HepG2 (cell line): ENCODE results near the gene DTYMK. TPM values are rescaled to one million over a fixed set of nuclear protein-coding genes. Genes with fewer than 3 reads are reported as not detected.

Source experiments
- ARNT2 ChIP-seq: sonication (generic); formaldehyde crosslinking; IDR thresholded peaks from 2 replicates; pipeline ENCODE4 v1.8.0; 2022; ENCODE audit warnings: mild to moderate bottlenecking, low read depth, missing genetic modification reagents, moderate library complexity
- ETV6 ChIP-seq: sonication (generic); formaldehyde crosslinking; conservative IDR thresholded peaks from 2 replicates; pipeline ENCODE4 v1.4.0; 2020; ENCODE audit warnings: missing genetic modification reagents
- GLI4 ChIP-seq: sonication (generic); formaldehyde crosslinking; IDR thresholded peaks from 2 replicates; pipeline ENCODE4 v1.5.1; 2020; ENCODE audit warnings: missing genetic modification reagents, mild to moderate bottlenecking, moderate library complexity, borderline replicate concordance
- IKZF4 ChIP-seq: sonication (generic); formaldehyde crosslinking; IDR thresholded peaks from 2 replicates; pipeline ENCODE4 v1.5.1; 2020; ENCODE audit warnings: borderline replicate concordance, mild to moderate bottlenecking, low read depth, missing genetic modification reagents; ENCODE audit errors: not compliant biosample characterization
- MIXL1 ChIP-seq: IDR thresholded peaks from 2 replicates; pipeline ENCODE4 v1.6.1; 2016
- NCOA2 ChIP-seq: sonication (generic); formaldehyde crosslinking; IDR thresholded peaks from 2 replicates; pipeline ENCODE4 v1.8.0; 2022; ENCODE audit warnings: inconsistent platforms
- POLR2AphosphoS2 ChIP-seq: IDR thresholded peaks from 2 replicates; pipeline ENCODE4 v1.6.1; 2011; ENCODE audit warnings: low read depth, low read length, improper control_type of control experiment
- SIN3B ChIP-seq: fragments of 150-350 bp; IDR thresholded peaks from 2 replicates; pipeline ENCODE4 v1.6.1; 2014; ENCODE audit warnings: low read length
- TRIM24 ChIP-seq: sonication (generic); formaldehyde crosslinking; IDR thresholded peaks from 2 replicates; pipeline ENCODE4 v1.8.0; 2022; ENCODE audit warnings: mild to moderate bottlenecking, missing genetic modification reagents
- ZFYVE20 ChIP-seq: sonication (generic); formaldehyde crosslinking; IDR thresholded peaks from 2 replicates; pipeline ENCODE4 v1.8.0; 2023; ENCODE audit warnings: low read depth, mild to moderate bottlenecking, moderate library complexity, missing genetic modification reagents, borderline replicate concordance
- ZNF3 ChIP-seq: IDR thresholded peaks from 2 replicates; pipeline ENCODE4 v1.7.0; 2017; ENCODE audit warnings: inconsistent platforms
- ZNF331 ChIP-seq: sonication (generic); formaldehyde crosslinking; IDR thresholded peaks from 2 replicates; pipeline ENCODE4 v1.4.0; 2020; ENCODE audit warnings: missing genetic modification reagents
- ZNF772 ChIP-seq: sonication (generic); formaldehyde crosslinking; IDR thresholded peaks from 2 replicates; pipeline ENCODE4 v1.5.0; 2020; ENCODE audit warnings: mild to moderate bottlenecking, missing genetic modification reagents
- polyA plus RNA-seq, 8 experiments: library from polyadenylated mRNA; depleted of rRNA in 3 of 8; stranded (reverse) in 7 of 8; unstranded in 1 of 8; fragments of >200 nt; fragmentation: Illumina TruSeq in 4 of 8; extraction: Trizol in 4 of 8; gene quantifications; 2 replicates each; pipeline versions ENCODE4 v1.2.1 to v1.2.3, GENCODE V29; 2011 to 2016; ENCODE audit warnings: low read depth in 4 of 8, missing spikeins in 1 of 8, mixed read lengths in 1 of 8; ENCODE audit not compliant: insufficient read depth in 1 of 8
- total RNA-seq, 5 experiments: library from RNA; depleted of rRNA; stranded (reverse); fragments of >200 nt; fragmentation: Illumina TruSeq; extraction: Trizol; gene quantifications; 2 replicates each; pipeline ENCODE4 v1.2.3, GENCODE V29; 2016; ENCODE audit warnings: low read depth in 1 of 5
- TF ChIP-seq, protein P1 (sequence below): sonication (generic); formaldehyde crosslinking; IDR thresholded peaks from 2 replicates; pipeline ENCODE4 v1.5.0; 2020; ENCODE audit warnings: mild to moderate bottlenecking, missing genetic modification reagents, borderline replicate concordance
- TF ChIP-seq, protein P2 (sequence below): sonication (generic); formaldehyde crosslinking; IDR thresholded peaks from 2 replicates; pipeline ENCODE4 v1.8.0; 2022; ENCODE audit warnings: mild to moderate bottlenecking, missing genetic modification reagents, moderate library complexity
- TF ChIP-seq, protein P3 (sequence below): sonication (generic); formaldehyde crosslinking; IDR thresholded peaks from 2 replicates; pipeline ENCODE4 v1.4.0; 2020; ENCODE audit warnings: missing genetic modification reagents
- TF ChIP-seq, protein P4 (sequence below): sonication (generic); formaldehyde crosslinking; IDR thresholded peaks from 2 replicates; pipeline ENCODE4 v1.4.0; 2020; ENCODE audit warnings: mild to moderate bottlenecking, missing genetic modification reagents
- TF ChIP-seq, protein P5 (sequence below): IDR thresholded peaks from 2 replicates; pipeline ENCODE4 v1.6.1; 2018; ENCODE audit warnings: missing genetic modification reagents, mild to moderate bottlenecking, missing compliant biosample characterization

Gene DTYMK
- total and polyA plus RNA-seq, 2 of the 13 experiments (the other 11 are each of a cell fraction or from before 2014, with no cell fraction given), result 57.5 to 134 TPM

GRCh38 chr2:241659150-241659739 is 27.4 kb downstream of the DTYMK start (continued):
- TF ChIP-seq, protein P1, sequence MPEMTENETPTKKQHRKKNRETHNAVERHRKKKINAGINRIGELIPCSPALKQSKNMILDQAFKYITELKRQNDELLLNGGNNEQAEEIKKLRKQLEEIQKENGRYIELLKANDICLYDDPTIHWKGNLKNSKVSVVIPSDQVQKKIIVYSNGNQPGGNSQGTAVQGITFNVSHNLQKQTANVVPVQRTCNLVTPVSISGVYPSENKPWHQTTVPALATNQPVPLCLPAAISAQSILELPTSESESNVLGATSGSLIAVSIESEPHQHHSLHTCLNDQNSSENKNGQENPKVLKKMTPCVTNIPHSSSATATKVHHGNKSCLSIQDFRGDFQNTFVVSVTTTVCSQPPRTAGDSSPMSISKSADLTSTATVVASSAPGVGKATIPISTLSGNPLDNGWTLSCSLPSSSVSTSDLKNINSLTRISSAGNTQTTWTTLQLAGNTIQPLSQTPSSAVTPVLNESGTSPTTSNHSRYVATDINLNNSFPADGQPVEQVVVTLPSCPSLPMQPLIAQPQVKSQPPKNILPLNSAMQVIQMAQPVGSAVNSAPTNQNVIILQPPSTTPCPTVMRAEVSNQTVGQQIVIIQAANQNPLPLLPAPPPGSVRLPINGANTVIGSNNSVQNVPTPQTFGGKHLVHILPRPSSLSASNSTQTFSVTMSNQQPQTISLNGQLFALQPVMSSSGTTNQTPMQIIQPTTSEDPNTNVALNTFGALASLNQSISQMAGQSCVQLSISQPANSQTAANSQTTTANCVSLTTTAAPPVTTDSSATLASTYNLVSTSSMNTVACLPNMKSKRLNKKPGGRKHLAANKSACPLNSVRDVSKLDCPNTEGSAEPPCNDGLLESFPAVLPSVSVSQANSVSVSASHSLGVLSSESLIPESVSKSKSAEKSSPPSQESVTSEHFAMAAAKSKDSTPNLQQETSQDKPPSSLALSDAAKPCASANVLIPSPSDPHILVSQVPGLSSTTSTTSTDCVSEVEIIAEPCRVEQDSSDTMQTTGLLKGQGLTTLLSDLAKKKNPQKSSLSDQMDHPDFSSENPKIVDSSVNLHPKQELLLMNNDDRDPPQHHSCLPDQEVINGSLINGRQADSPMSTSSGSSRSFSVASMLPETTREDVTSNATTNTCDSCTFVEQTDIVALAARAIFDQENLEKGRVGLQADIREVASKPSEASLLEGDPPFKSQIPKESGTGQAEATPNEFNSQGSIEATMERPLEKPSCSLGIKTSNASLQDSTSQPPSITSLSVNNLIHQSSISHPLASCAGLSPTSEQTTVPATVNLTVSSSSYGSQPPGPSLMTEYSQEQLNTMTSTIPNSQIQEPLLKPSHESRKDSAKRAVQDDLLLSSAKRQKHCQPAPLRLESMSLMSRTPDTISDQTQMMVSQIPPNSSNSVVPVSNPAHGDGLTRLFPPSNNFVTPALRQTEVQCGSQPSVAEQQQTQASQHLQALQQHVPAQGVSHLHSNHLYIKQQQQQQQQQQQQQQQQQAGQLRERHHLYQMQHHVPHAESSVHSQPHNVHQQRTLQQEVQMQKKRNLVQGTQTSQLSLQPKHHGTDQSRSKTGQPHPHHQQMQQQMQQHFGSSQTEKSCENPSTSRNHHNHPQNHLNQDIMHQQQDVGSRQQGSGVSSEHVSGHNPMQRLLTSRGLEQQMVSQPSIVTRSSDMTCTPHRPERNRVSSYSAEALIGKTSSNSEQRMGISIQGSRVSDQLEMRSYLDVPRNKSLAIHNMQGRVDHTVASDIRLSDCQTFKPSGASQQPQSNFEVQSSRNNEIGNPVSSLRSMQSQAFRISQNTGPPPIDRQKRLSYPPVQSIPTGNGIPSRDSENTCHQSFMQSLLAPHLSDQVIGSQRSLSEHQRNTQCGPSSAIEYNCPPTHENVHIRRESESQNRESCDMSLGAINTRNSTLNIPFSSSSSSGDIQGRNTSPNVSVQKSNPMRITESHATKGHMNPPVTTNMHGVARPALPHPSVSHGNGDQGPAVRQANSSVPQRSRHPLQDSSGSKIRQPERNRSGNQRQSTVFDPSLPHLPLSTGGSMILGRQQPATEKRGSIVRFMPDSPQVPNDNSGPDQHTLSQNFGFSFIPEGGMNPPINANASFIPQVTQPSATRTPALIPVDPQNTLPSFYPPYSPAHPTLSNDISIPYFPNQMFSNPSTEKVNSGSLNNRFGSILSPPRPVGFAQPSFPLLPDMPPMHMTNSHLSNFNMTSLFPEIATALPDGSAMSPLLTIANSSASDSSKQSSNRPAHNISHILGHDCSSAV (CRISPR knock-in tag), result no peak
- TF ChIP-seq ARNT2 (CRISPR knock-in tag) (no peak), ZNF331 (CRISPR knock-in tag) (peak; percentile 43; the same call in 1 of the 2 replicates), SIN3B (0 out of 2 replicates have a peak, but pooled peaks have one; percentile 32), ZNF3 (CRISPR knock-in tag) (no peak), POLR2AphosphoS2 (no peak), IKZF4 (no peak), GLI4 (CRISPR knock-in tag) (no peak), NCOA2 (CRISPR knock-in tag) (0 out of 2 replicates have a peak, but pooled peaks have one; percentile 15), TRIM24 (CRISPR knock-in tag) (no peak), ZFYVE20 (CRISPR knock-in tag) (0 out of 2 replicates have a peak, but pooled peaks have one; percentile 37), ZNF772 (CRISPR knock-in tag) (no peak), ETV6 (CRISPR knock-in tag) (no peak), MIXL1 (CRISPR knock-in tag) (peak; percentile 73; the same call in 1 of the 2 replicates)
- TF ChIP-seq, protein P2, sequence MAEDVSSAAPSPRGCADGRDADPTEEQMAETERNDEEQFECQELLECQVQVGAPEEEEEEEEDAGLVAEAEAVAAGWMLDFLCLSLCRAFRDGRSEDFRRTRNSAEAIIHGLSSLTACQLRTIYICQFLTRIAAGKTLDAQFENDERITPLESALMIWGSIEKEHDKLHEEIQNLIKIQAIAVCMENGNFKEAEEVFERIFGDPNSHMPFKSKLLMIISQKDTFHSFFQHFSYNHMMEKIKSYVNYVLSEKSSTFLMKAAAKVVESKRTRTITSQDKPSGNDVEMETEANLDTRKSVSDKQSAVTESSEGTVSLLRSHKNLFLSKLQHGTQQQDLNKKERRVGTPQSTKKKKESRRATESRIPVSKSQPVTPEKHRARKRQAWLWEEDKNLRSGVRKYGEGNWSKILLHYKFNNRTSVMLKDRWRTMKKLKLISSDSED (CRISPR knock-in tag), result no peak
- TF ChIP-seq, protein P3, sequence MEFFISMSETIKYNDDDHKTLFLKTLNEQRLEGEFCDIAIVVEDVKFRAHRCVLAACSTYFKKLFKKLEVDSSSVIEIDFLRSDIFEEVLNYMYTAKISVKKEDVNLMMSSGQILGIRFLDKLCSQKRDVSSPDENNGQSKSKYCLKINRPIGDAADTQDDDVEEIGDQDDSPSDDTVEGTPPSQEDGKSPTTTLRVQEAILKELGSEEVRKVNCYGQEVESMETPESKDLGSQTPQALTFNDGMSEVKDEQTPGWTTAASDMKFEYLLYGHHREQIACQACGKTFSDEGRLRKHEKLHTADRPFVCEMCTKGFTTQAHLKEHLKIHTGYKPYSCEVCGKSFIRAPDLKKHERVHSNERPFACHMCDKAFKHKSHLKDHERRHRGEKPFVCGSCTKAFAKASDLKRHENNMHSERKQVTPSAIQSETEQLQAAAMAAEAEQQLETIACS, result no peak
- TF ChIP-seq, protein P4, sequence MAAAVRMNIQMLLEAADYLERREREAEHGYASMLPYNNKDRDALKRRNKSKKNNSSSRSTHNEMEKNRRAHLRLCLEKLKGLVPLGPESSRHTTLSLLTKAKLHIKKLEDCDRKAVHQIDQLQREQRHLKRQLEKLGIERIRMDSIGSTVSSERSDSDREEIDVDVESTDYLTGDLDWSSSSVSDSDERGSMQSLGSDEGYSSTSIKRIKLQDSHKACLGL (CRISPR knock-in tag), result no peak
- TF ChIP-seq, protein P5, sequence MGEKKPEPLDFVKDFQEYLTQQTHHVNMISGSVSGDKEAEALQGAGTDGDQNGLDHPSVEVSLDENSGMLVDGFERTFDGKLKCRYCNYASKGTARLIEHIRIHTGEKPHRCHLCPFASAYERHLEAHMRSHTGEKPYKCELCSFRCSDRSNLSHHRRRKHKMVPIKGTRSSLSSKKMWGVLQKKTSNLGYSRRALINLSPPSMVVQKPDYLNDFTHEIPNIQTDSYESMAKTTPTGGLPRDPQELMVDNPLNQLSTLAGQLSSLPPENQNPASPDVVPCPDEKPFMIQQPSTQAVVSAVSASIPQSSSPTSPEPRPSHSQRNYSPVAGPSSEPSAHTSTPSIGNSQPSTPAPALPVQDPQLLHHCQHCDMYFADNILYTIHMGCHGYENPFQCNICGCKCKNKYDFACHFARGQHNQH (CRISPR knock-in tag), result peak; percentile 60; the same call in 1 of the 2 replicates
